Activated CD8-positive, alpha-beta memory T cell treated with anti-CD3 and anti-CD28 coated beads, Interleukin-2, amount 50 U/mL, for 4 hours (primary cell): Measurements from ENCODE around the gene COL5A2.

ENCODE experiments used
- DNase-seq: peaks from one replicate; pipeline ENCODE4 v3.0.0-alpha.2; 2020

Gene COL5A2

GRCh38 chr2:189179570-189179950 is at the start of gene COL5A2:
Gene COL5A2, minus strand, starts transcription at chr2:189179761. Its CDS starts 157 bp downstream, at chr2:189179604.
- no peak for DNase-seq

DNA sequence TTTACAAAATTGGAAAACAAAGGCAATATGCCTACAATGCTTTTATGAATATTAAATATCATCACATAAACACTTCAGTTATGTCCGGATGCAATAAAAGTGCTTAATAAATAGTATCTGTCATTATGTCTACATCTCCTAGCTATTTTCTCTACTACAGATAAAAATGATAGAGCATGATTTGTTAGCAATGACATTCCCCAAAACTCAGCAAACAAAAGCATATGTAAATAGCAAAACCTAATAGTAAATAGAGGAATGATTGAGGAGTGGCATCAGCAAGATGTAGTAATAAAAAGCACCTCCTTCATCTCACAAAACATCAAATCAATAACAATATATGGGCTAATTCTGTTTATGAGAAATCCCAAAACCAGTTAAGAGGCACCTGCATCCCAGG is 46.5 kb upstream of the COL5A2 start:
- no peak for DNase-seq

GRCh38 chr2:189225032-189225431 is 45.5 kb upstream of the COL5A2 start:
- no peak for DNase-seq

- no peak for DNase-seq
These were observed 43.0 kb upstream of the COL5A2 start for GRCh38 chr2:189222468-189223105.

GRCh38 chr2:189221811-189222467 is 42.4 kb upstream of the COL5A2 start:
- DNase-seq = no peak

- DNase-seq = no peak
These were observed 38.7 kb upstream of the COL5A2 start for GRCh38 chr2:189218236-189218635.

DNA sequence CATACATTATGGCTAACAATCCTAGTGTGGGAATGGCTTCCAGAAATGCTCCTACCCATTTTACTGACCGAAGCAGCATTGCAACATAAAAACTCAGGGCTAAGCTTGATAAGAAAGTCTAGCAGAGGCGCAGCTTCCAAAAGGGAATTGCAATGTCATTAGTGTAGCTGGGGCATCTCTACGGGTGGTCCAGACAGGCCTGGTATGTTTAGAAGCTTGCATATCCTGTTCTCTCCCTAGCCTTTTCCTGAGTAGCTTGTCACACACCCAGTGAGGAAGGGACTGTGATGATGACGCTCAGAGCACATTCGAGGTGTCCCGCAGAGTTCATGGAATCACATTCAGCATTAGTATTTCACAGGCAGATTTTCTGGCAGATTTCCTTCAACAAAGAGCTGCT is 38.0 kb upstream of the COL5A2 start:
- DNase-seq = no peak

DNA sequence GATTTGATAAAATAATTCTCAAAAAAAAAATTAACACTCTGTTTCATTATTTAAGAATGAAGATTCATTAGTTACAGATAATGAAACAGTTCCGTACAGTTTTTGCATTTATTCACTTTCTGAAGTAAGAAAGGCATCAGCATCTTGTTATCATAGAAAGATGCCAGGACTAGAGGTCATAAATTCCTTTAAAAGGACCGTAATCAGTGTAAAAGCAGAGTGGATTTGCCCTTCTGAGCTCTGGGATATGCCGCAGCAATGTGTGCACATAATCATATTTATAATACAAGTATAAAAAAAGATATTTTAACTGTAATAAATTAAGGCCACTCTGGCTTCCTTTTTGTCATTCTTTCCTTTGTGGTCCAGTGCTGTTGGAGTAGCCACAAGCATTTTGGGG is 37.5 kb upstream of the COL5A2 start:
- DNase-seq = no peak

DNA sequence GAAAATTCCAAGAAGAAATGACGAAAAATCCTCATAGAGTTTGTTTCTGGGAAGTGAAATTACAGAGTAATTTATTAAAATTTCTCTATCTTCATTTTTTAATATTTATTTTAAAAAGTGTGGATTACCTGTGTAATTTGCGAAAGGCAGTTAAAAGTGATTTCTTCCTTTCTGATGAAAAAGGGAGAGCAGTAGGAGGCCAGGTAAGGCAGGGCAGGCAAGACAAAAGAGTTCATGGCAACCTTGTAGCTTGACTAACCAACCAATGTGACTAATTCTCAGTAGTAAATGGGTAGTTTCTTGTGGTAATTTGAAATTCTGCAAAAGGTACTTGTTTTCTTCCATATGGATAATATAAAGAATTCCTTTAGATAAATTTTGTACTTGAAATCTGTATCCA is 34.9 kb upstream of the COL5A2 start:
- no peak for DNase-seq

GRCh38 chr2:189213250-189213649 is 33.7 kb upstream of the COL5A2 start:
- no peak for DNase-seq

- no peak for DNase-seq
These were observed 30.9 kb upstream of the COL5A2 start for GRCh38 chr2:189210250-189211087.

DNA sequence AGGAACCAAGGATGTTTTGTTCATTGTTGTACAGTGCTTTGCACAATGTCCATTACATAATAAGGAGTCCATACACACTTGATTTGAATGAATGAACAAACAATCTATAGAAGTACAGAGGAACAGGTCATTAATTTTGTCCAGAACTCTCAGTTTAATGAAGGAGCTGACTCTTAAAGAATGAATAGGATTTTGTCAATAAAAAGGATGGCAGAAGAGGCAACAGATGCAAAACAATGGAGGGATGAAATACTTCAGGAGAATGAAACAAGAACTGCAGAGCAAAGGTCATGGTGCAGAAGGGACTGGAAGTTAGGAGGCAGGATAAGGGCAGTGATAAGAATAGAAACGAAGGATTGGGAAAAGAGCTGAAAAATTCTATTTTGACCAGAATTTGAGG is 28.7 kb upstream of the COL5A2 start:
- DNase-seq = no peak

- DNase-seq = no peak
These were observed 24.9 kb upstream of the COL5A2 start for GRCh38 chr2:189204322-189204941.

DNA sequence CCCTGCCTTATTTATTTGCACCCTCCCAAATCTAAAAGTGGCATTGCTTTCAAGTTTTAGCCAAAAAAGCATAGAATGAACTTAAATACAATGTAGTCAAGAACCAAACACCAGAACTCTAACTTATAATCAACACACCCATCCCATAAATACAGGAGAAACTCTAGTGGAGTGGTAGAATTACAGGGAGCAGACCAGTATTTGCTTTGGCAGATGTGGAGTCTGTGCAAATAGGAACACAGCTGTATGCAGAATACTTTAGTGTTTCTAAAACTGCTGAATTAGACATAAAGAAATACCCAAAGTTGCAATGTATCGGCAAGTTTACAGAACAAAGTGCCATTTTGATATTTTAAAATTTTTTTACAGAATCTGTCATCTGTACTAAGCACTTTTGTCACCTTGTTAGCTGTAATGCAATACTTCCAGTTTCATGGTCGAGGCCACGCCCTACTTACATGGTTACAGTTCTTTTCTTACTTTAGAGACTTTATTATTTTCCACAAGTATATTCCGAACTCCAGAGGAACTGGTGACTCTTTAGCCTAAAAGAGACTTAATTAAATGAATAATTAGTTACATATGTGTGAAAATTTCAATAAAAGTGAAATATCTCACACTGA is 23.7 kb upstream of the COL5A2 start:
- no peak for DNase-seq

GRCh38 chr2:189199797-189200196 is 20.2 kb upstream of the COL5A2 start:
- no peak for DNase-seq

DNA sequence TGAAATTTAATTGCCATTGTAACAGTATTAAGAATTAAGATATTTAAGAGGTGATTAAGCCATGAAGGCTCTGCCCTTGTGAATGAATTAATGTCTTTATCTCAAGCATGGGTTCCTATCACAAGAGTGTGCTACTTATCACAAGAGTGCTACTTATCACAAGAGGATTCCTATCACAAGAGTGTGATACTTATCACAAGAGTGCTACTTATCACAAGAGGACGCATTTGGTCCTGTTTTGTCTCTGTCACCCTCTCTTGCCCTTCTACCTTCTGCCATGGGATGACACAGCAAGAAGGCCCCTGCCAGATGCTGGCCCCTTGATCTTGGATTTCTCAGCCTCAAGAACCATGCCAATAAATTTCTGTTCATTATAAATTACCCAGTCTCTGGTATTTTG is 13.2 kb upstream of the COL5A2 start:
- no peak for DNase-seq

GRCh38 chr2:189191766-189192165 is 12.2 kb upstream of the COL5A2 start:
- no peak for DNase-seq

GRCh38 chr2:189190685-189191084 is 11.1 kb upstream of the COL5A2 start:
- no peak for DNase-seq

GRCh38 chr2:189188115-189188805 is 8.7 kb upstream of the COL5A2 start:
- DNase-seq = no peak

DNA sequence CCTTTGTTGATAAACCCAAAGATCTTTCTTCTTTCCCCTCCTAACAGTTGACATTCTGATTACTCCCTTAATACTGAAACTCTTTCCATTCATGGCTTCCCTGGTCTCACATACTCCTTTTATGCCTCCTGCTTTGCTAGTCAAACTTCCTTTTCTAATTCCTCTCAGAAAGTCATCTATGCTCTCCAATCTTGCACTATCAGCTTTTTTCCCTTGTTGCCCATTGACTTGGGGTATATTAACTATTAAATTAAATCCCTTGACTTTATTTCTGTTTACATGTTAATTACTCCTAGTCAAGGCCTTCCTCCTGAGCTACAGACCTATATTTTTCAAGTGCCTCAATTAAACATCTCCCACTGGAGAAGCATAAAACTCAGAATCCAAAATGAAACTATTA is 3.6 kb upstream of the COL5A2 start:
- no peak for DNase-seq

- no peak for DNase-seq
These were observed 2.1 kb upstream of the COL5A2 start for GRCh38 chr2:189181706-189182105.
